DMS114 treated with DMSO at 0.1 percent for 48 hours (cell line): ENCODE measurements around the gene UTF1.

Experiments used
- DNase-seq: peaks from one replicate; lab custom pipeline; 2025; ENCODE audit not compliant: unreplicated experiment; lab: John Stamatoyannopoulos, UW

Gene UTF1

GRCh38 chr10:133196221-133196915 is 33.6 kb upstream of the UTF1 start:
- DNase-seq: no peak

- DNase-seq: no peak
Measured at GRCh38 chr10:133196936-133197758, 32.9 kb upstream of the UTF1 start.

GRCh38 chr10:133197786-133198185 is 32.2 kb upstream of the UTF1 start:
- DNase-seq: no peak

GRCh38 chr10:133198206-133198605 is 31.8 kb upstream of the UTF1 start:
- DNase-seq: no peak

- DNase-seq: no peak
Measured at GRCh38 chr10:133198621-133199487, 31.2 kb upstream of the UTF1 start.

- no peak for DNase-seq
Measured at GRCh38 chr10:133199488-133199885, 30.5 kb upstream of the UTF1 start.

- no peak for DNase-seq
Measured at GRCh38 chr10:133199992-133200611, 29.9 kb upstream of the UTF1 start.

- DNase-seq: no peak
Measured at GRCh38 chr10:133200621-133201031, 29.4 kb upstream of the UTF1 start.

GRCh38 chr10:133201151-133201947 is 28.7 kb upstream of the UTF1 start:
- no peak for DNase-seq

GRCh38 chr10:133201948-133202725 is 27.9 kb upstream of the UTF1 start:
- DNase-seq: no peak

GRCh38 chr10:133202778-133203651 is 27.0 kb upstream of the UTF1 start:
- DNase-seq: no peak

- DNase-seq: no peak
Measured at GRCh38 chr10:133203652-133204195, 26.3 kb upstream of the UTF1 start.

GRCh38 chr10:133204226-133205015 is 25.6 kb upstream of the UTF1 start:
- no peak for DNase-seq

- DNase-seq: no peak
Measured at GRCh38 chr10:133205146-133205545, 24.9 kb upstream of the UTF1 start.

- DNase-seq: no peak
Measured at GRCh38 chr10:133206356-133207040, 23.5 kb upstream of the UTF1 start.

GRCh38 chr10:133207041-133207600 is 22.9 kb upstream of the UTF1 start:
- no peak for DNase-seq

- no peak for DNase-seq
Measured at GRCh38 chr10:133207627-133208026, 22.4 kb upstream of the UTF1 start.
